ENCODE measurements around the gene THAP12.

DNA sequence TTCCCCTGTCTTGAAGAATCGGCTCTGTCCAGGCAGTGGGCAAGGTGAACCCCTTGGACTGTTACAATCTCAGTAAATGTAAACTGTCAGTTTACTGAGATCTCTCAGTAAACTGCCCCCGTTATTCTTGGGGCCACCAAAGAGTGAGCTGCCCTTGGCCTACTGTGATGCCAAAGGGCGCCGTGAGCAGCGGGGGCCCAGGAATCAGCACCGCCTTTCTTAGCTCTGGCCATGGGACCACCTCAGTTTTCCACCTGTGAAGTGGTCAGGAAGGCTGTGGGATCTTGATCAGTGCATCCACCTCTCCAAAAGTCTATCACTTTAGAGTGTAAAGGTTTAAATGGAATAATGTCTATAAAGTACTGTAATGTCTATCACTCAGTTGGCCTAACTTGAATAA, 57.1 kb downstream of the THAP12 start:
- TF ChIP-seq, protein P1, sequence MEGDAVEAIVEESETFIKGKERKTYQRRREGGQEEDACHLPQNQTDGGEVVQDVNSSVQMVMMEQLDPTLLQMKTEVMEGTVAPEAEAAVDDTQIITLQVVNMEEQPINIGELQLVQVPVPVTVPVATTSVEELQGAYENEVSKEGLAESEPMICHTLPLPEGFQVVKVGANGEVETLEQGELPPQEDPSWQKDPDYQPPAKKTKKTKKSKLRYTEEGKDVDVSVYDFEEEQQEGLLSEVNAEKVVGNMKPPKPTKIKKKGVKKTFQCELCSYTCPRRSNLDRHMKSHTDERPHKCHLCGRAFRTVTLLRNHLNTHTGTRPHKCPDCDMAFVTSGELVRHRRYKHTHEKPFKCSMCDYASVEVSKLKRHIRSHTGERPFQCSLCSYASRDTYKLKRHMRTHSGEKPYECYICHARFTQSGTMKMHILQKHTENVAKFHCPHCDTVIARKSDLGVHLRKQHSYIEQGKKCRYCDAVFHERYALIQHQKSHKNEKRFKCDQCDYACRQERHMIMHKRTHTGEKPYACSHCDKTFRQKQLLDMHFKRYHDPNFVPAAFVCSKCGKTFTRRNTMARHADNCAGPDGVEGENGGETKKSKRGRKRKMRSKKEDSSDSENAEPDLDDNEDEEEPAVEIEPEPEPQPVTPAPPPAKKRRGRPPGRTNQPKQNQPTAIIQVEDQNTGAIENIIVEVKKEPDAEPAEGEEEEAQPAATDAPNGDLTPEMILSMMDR (IDR thresholded peaks at IDR 0.05) = no peak
- no peak for TF ChIP-seq FOXP1 (CRISPR knock-in tag; IDR thresholded peaks at IDR 0.05; ENCODE audit: borderline replicate concordance)
